Caco-2 (cell line): ENCODE results near the gene BTBD9. TPM values are rescaled to one million over a fixed set of nuclear protein-coding genes. Genes with fewer than 3 reads are reported as not detected.

ENCODE experiments used
- BruUV-seq: library from RNA; stranded (reverse); fragments of 400-500 nt; replicated peaks from 2 replicates; lab custom pipeline; 2021; lab: Mats Ljungman, UMichigan
- CTCF ChIA-PET: fragments of 300-600 bp; sonication (Branson Sonifier 250); formaldehyde crosslinking; loops from one replicate; lab custom pipeline; 2022; ENCODE audit warnings: antibody characterized with exemption; lab: Charles Lee
- POLR2A ChIA-PET: fragments of 300-600 bp; sonication (Branson Sonifier 250); formaldehyde crosslinking; loops from one replicate; lab custom pipeline; 2022; ENCODE audit warnings: antibody characterized with exemption; lab: Charles Lee
- DNase-seq, 2 experiments: peaks; one replicate each; pipeline versions ENCODE4 v3.0.0 to v3.0.0-alpha.2; 2020 to 2022
- H3K27me3 ChIP-seq: replicated peaks from 2 replicates; pipeline ENCODE4 v1.6.0; 2011; ENCODE audit warnings: low read length; ENCODE audit not compliant: control insufficient read depth, insufficient read depth
- H3K36me3 ChIP-seq: 2 replicates; pipeline ENCODE4 v1.5.1; 2011; ENCODE audit warnings: low read length; ENCODE audit not compliant: control insufficient read depth, insufficient read depth
- H3K4me1 ChIP-seq: fragments of 250-450 bp; sonication (Bioruptor Pico); 2 replicates; pipeline ENCODE4 v1.5.1; 2020; ENCODE audit warnings: mild to moderate bottlenecking
- H3K4me3 ChIP-seq: 2 replicates; pipeline ENCODE4 v1.5.1; 2011; ENCODE audit warnings: low read depth, mild to moderate bottlenecking, control low read depth, low read length
- H3K9me3 ChIP-seq: fragments of 250-450 bp; sonication (Bioruptor Pico); 2 replicates; pipeline ENCODE4 v1.5.1; 2020; ENCODE audit warnings: mild to moderate bottlenecking, moderate library complexity
- H3K27ac Mint-ChIP-seq: one replicate; pipeline ENCODE4 v1.8.0; 2022; ENCODE audit warnings: mixed read lengths; ENCODE audit not compliant: unreplicated experiment
- H3K27me3 Mint-ChIP-seq: one replicate; pipeline ENCODE4 v1.8.0; 2022; ENCODE audit warnings: mixed read lengths; ENCODE audit not compliant: insufficient read depth, unreplicated experiment
- H3K36me3 Mint-ChIP-seq: one replicate; pipeline ENCODE4 v1.8.0; 2022; ENCODE audit warnings: mild to moderate bottlenecking, mixed read lengths; ENCODE audit not compliant: insufficient read depth, unreplicated experiment
- H3K4me1 Mint-ChIP-seq: one replicate; pipeline ENCODE4 v1.8.0; 2022; ENCODE audit warnings: low read depth, mixed read lengths; ENCODE audit not compliant: unreplicated experiment
- H3K4me3 Mint-ChIP-seq: one replicate; pipeline ENCODE4 v1.8.0; 2022; ENCODE audit warnings: mild to moderate bottlenecking, moderate library complexity, mixed read lengths; ENCODE audit not compliant: unreplicated experiment
- H3K9me3 Mint-ChIP-seq: one replicate; pipeline ENCODE4 v1.8.0; 2022; ENCODE audit warnings: mixed read lengths; ENCODE audit not compliant: unreplicated experiment
- intact Hi-C: fragments of 100-400 bp; cut with micrococcal nuclease; formaldehyde crosslinking; loops from one replicate; pipeline ENCODE4 v1.10.0; 2022; ENCODE audit not compliant: unreplicated experiment
- total RNA-seq: library from RNA; stranded (reverse); gene quantifications from 2 replicates; pipeline ENCODE4 v1.2.3, GENCODE V29; 2022
- TF ChIP-seq, protein P1 (sequence below), 2 experiments: fragments of 200-600 bp in 1 of 2; IDR thresholded peaks; 1 replicate in 1 of 2; 2 replicates in 1 of 2; pipeline versions ENCODE4 v1.5.1 to v1.8.0; 2011 to 2022; ENCODE audit warnings: antibody characterized with exemption in 1 of 2, control low read depth in 1 of 2, inconsistent platforms in 1 of 2, low read depth in 1 of 2, low read length in 1 of 2, mild to moderate bottlenecking in 1 of 2, moderate library complexity in 1 of 2; ENCODE audit not compliant: insufficient read depth in 1 of 2, severe bottlenecking in 1 of 2, unreplicated experiment in 1 of 2

BTBD9 gene
- total RNA-seq, 1 experiment from 2014 or later, result 19.6 TPM

DNA sequence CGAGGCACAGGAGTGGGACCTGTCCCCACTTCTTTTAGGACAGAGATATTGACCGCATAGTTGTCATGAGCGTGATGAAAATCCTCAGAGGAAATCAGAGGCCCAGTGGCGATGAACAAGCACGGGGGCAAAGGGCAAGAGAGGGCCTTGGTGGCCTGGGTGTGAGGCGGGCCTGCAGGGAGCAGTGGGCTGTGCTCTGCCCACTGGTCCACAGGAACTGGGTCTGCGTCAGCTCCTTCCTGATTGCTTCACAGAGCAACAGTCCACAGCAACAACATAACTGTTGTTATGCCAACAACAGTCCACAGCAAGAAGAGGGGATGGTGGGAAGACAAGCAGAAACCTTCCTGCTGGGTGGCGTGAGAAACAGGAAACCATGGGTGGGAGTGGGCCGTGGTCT is 484.6 kb downstream of the BTBD9 start:
- CTCF ChIA-PET, result interaction anchor here (0.6 kb wide), 1 partner anchor 364 kb away, joined by 3 read pairs; no protein-coding TSS in a partner anchor
- H3K36me3 Mint-ChIP-seq, result peaks cover 40% of the 10 kb centered on the region
- H3K9me3 Mint-ChIP-seq, result no peaks in the 10 kb centered on the region
- no peaks in the 10 kb centered on the region for H3K4me1 ChIP-seq
- no peaks in the 10 kb centered on the region for H3K27me3 ChIP-seq
- H3K27me3 Mint-ChIP-seq, result no peaks in the 10 kb centered on the region
- no peaks in the 10 kb centered on the region for H3K4me1 Mint-ChIP-seq
- intact Hi-C loops, result no loop called here
- POLR2A ChIA-PET, result no interaction called here
- TF ChIP-seq, protein P1, sequence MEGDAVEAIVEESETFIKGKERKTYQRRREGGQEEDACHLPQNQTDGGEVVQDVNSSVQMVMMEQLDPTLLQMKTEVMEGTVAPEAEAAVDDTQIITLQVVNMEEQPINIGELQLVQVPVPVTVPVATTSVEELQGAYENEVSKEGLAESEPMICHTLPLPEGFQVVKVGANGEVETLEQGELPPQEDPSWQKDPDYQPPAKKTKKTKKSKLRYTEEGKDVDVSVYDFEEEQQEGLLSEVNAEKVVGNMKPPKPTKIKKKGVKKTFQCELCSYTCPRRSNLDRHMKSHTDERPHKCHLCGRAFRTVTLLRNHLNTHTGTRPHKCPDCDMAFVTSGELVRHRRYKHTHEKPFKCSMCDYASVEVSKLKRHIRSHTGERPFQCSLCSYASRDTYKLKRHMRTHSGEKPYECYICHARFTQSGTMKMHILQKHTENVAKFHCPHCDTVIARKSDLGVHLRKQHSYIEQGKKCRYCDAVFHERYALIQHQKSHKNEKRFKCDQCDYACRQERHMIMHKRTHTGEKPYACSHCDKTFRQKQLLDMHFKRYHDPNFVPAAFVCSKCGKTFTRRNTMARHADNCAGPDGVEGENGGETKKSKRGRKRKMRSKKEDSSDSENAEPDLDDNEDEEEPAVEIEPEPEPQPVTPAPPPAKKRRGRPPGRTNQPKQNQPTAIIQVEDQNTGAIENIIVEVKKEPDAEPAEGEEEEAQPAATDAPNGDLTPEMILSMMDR (IDR thresholded peaks at IDR 0.05; ENCODE audit: insufficient read depth in 1 of 2, low read depth in 1 of 2, low read length in 1 of 2, severe bottlenecking in 1 of 2, unreplicated experiment in 1 of 2), result no peak
- no peak overlapping the region for H3K4me3 ChIP-seq
- BruUV-seq, result no TSS peak
- no peak for DNase-seq
- no peak overlapping the region for H3K27ac Mint-ChIP-seq
- H3K9me3 ChIP-seq, result no peaks in the 10 kb centered on the region
- no peak overlapping the region for H3K4me3 Mint-ChIP-seq
- no peaks in the 10 kb centered on the region for H3K36me3 ChIP-seq

DNA sequence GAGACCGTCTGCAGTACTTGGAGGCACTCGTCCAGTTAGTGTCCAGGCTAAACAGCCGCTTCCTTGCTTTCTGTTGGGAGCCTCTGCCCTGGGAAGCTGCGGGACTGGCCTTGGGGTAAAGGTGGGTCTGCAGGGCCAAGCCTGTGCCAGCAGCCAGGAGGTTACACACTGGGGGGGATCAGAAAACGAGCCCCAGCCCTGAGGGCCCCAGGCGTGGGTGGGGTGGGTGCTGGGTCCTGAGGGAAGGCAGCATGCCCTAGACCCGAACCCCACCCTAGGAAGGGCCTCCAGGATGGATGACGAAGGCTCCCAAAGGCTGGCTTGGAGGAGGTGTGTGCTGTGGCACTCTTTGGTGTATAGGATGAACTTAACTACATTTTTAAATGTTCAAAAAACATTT is 485.0 kb downstream of the BTBD9 start:
- H3K4me3 ChIP-seq, result no peak overlapping the region
- intact Hi-C loops, result no loop called here
- Mint-ChIP-seq H3K36me3 (peaks cover 36% of the 10 kb centered on the region), H3K27me3 (no peaks in the 10 kb centered on the region), H3K9me3 (no peaks in the 10 kb centered on the region), H3K4me1 (no peaks in the 10 kb centered on the region), H3K4me3 (no peak overlapping the region), H3K27ac (no peak overlapping the region)
- TF ChIP-seq, protein P1 (IDR thresholded peaks at IDR 0.05; ENCODE audit: insufficient read depth in 1 of 2, low read depth in 1 of 2, low read length in 1 of 2, severe bottlenecking in 1 of 2, unreplicated experiment in 1 of 2), result no peak
- H3K9me3 ChIP-seq, result no peaks in the 10 kb centered on the region
- H3K4me1 ChIP-seq, result no peaks in the 10 kb centered on the region
- ChIA-PET CTCF (interaction anchor here (0.6 kb wide), 1 partner anchor 364 kb away, joined by 3 read pairs; no protein-coding TSS in a partner anchor), POLR2A (no interaction called here)
- no peaks in the 10 kb centered on the region for H3K36me3 ChIP-seq
- no TSS peak for BruUV-seq
- H3K27me3 ChIP-seq, result no peaks in the 10 kb centered on the region
- DNase-seq, result no peak

DNA sequence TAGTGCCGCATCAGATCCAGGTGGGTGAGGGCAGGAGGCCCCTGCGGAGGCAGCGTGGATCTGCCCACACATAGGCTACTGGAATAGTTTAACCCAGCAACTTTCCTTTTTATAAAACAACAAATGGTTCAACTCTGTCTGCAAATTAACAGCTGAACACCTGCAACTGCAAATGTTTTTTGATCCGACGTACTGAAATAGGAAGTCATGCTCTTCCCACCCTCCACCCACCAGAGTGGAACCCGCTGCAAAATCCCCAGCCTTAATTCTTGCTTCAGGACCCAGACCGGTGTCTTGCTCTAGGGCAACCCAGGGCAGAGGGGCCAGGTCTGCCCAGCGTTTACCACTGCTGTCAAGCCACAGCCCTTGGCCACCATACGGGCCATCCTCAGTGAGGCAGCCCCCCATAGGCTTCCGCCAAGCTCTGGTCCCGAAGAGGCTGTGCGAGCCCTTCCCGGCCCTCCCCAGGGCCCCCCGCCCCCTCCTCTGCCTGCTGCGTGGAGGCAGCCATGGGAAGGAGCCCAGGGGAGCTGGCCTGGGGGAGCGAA is 485.9 kb downstream of the BTBD9 start:
- TF ChIP-seq, protein P1 (IDR thresholded peaks at IDR 0.05; ENCODE audit: insufficient read depth in 1 of 2, low read depth in 1 of 2, low read length in 1 of 2, severe bottlenecking in 1 of 2, unreplicated experiment in 1 of 2), result no peak
- Mint-ChIP-seq H3K36me3 (peaks cover 34% of the 10 kb centered on the region), H3K27ac (no peak overlapping the region), H3K27me3 (no peaks in the 10 kb centered on the region), H3K4me1 (no peaks in the 10 kb centered on the region), H3K4me3 (no peak overlapping the region), H3K9me3 (no peaks in the 10 kb centered on the region)
- Histone ChIP-seq H3K4me1 (no peaks in the 10 kb centered on the region), H3K27me3 (no peaks in the 10 kb centered on the region), H3K36me3 (no peaks in the 10 kb centered on the region), H3K4me3 (no peak overlapping the region), H3K9me3 (no peaks in the 10 kb centered on the region)
- POLR2A ChIA-PET, result no interaction called here
- no TSS peak for BruUV-seq
- CTCF ChIA-PET, result no interaction called here
- DNase-seq, result no peak
- intact Hi-C loops, result no loop called here
